ENCODE results near the gene FEV. TPM values are rescaled to one million over a fixed set of nuclear protein-coding genes. Genes with fewer than 3 reads are reported as not detected.

The FEV gene
- total and polyA plus RNA-seq, 2 donors (not counting 3 experiments of a cell fraction or from before 2014, with no cell fraction given), result not detected

GRCh38 chr2:219028141-219028540 is 43.2 kb upstream of the FEV start:
- Histone ChIP-seq H3K79me2 (ENCODE audit: control insufficient read depth, insufficient read depth, low read length) (no peaks in the 10 kb centered on the region), H4K20me1 (replicated peaks; ENCODE audit: control insufficient read depth, extremely low read depth, insufficient read depth, low read length) (no peaks in the 10 kb centered on the region), H3K9me3 (replicated peaks; ENCODE audit: control insufficient read depth, insufficient read depth, low read length) (no peaks in the 10 kb centered on the region), H3K4me1 (ENCODE audit: control insufficient read depth, extremely low read depth, insufficient read depth, low read length) (no peaks in the 10 kb centered on the region), H3K9ac (replicated peaks; ENCODE audit: extremely low read depth, insufficient read depth, low read length) (no peak overlapping the region), H3K27ac (ENCODE audit: insufficient read depth, low read depth, low read length) (no peak overlapping the region), H3K27me3 (ENCODE audit: control insufficient read depth in 2 of 2, insufficient read depth in 2 of 2, low read length in 2 of 2) (peaks cover 3 to 8% of the 10 kb centered on the region in 2 experiments), H3K4me3 (replicated peaks in 1 of 3; ENCODE audit: insufficient read depth in 1 of 3, low read depth in 1 of 3, low read length in 3 of 3) (no peak overlapping the region), H3K4me2 (ENCODE audit: insufficient read depth, low read length) (no peak overlapping the region), H3K9me1 (replicated peaks; ENCODE audit: control insufficient read depth, extremely low read depth, insufficient read depth, low read length) (no peaks in the 10 kb centered on the region), H3K36me3 (ENCODE audit: control insufficient read depth in 2 of 2, extremely low read depth in 1 of 2, insufficient read depth in 2 of 2, low read length in 2 of 2) (no peaks in the 10 kb centered on the region), H2AFZ (ENCODE audit: low read depth, low read length) (no peak overlapping the region)
- no peak for TF ChIP-seq POLR2AphosphoS5 (IDR thresholded peaks at IDR 0.05; ENCODE audit: insufficient read depth, low read depth, low read length)
- TF ChIP-seq MYC (IDR thresholded peaks at IDR 0.05; ENCODE audit: low read depth, low read length), result no peak
- TF ChIP-seq CTCF (IDR thresholded peaks at IDR 0.05; ENCODE audit: extremely low read depth in 1 of 2, insufficient read depth in 1 of 2, low read depth in 1 of 2, low read length in 2 of 2), result no peak
- TF ChIP-seq GATA2 (IDR thresholded peaks at IDR 0.05; ENCODE audit: insufficient read depth, insufficient read length, low read depth, low read length), result no peak
- no peak for TF ChIP-seq JUN (IDR thresholded peaks at IDR 0.05; ENCODE audit: borderline replicate concordance, insufficient read depth, insufficient read length, low read depth)
- TF ChIP-seq POLR2A (IDR thresholded peaks at IDR 0.05; ENCODE audit: low read depth, low read length), result no peak
- no peak for TF ChIP-seq FOS (IDR thresholded peaks at IDR 0.05; ENCODE audit: borderline replicate concordance, insufficient read depth, low read length)
- TF ChIP-seq MAX (IDR thresholded peaks at IDR 0.05; ENCODE audit: insufficient read depth, insufficient read length), result no peak
- TF ChIP-seq EZH2 (IDR thresholded peaks at IDR 0.05; ENCODE audit: borderline replicate concordance, low read depth, low read length, severe bottlenecking), result no peak
- no TSS peak for BruUV-seq (replicated peaks)
- dilution Hi-C loops (cut with MboI; ENCODE audit: extremely low pct_ligation_motif_present, low sequenced_read_pairs) (no loop called here), intact Hi-C loops (cut with micrococcal nuclease) (loop anchor here (2.0 kb wide), 1 partner anchor 47 kb away; no protein-coding TSS in a partner anchor)
- POLR2A ChIA-PET, result no interaction called here
- CTCF ChIA-PET, result interaction anchor here (0.9 to 9.9 kb wide), 3 partner anchors 48 to 126 kb away, joined by 3 to 418 read pairs (median 5); partner anchors contain the start of gene NHEJ1
- DNase-seq (ENCODE audit: low read depth, low spot score) (no peak), FAIRE-seq (no peak)
